ENCODE measurements around the gene ATP5F1D.

DNA sequence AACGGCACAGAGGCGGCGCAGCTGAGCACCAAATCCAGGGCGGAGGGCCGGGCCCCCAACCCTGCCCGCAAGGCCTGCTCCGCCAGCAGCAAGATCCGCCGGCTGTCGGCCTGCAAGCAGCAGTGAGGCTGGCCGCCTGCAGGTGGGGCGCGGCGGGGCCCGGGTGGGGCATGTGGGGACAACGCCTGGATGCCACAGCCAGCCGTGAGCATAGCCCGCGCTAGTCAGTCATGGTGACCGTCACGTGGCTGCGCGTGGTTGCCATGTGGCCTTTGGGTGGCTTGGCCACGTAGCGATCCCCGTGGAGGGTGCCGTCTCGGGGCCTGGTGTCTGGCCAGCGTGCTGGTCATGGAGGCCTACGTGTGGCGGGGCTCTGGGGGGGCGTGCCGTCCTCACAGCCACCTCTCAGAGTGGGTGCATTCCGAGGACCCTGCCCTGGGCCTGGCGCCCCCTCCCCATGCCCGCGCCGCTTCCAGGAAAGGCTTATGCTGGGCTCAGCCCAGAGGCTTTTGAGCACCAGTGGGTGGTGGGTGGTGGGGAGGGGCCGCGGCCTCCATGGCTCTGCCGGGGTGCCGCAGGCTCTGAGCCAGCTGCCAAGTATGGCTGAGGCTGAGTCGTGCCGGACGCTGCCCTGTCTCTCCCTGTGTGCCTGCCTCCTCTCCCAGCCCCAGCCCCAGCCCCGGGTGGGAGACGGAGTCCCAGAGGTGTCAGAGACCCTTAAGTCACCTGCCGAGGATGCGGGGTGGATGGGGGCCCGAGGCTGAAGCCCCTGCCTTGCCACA lies 14.8 kb upstream of the ATP5F1D start:
- TF ChIP-seq, protein P1, sequence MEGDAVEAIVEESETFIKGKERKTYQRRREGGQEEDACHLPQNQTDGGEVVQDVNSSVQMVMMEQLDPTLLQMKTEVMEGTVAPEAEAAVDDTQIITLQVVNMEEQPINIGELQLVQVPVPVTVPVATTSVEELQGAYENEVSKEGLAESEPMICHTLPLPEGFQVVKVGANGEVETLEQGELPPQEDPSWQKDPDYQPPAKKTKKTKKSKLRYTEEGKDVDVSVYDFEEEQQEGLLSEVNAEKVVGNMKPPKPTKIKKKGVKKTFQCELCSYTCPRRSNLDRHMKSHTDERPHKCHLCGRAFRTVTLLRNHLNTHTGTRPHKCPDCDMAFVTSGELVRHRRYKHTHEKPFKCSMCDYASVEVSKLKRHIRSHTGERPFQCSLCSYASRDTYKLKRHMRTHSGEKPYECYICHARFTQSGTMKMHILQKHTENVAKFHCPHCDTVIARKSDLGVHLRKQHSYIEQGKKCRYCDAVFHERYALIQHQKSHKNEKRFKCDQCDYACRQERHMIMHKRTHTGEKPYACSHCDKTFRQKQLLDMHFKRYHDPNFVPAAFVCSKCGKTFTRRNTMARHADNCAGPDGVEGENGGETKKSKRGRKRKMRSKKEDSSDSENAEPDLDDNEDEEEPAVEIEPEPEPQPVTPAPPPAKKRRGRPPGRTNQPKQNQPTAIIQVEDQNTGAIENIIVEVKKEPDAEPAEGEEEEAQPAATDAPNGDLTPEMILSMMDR (IDR thresholded peaks at IDR 0.05): no peak
- no peak for TF ChIP-seq POLR2A (IDR thresholded peaks at IDR 0.05)
